K562 (cell line): Measurements from ENCODE around the gene PRTN3. TPM values are rescaled to one million over a fixed set of nuclear protein-coding genes. Genes with fewer than 3 reads are reported as not detected.

Experiments
- ADNP ChIP-seq: fragments of 200-800 bp; sonication (Bioruptor generic); IDR thresholded peaks from 2 replicates; pipeline ENCODE4 v1.6.1; 2016; ENCODE audit warnings: missing genetic modification characterization, missing compliant biosample characterization
- C11orf30 ChIP-seq: fragments of 450-650 bp; IDR thresholded peaks from 2 replicates; pipeline ENCODE4 v1.6.1; 2016; ENCODE audit warnings: low read depth, mild to moderate bottlenecking
- CREB1 ChIP-seq, 2 experiments: sonication (generic) in 1 of 2; formaldehyde crosslinking in 1 of 2; IDR thresholded peaks; 2 replicates each; pipeline versions ENCODE4 v1.6.1 to v1.8.0; 2012 to 2022; ENCODE audit warnings: inconsistent platforms in 1 of 2, mild to moderate bottlenecking in 1 of 2, missing genetic modification reagents in 1 of 2, moderate library complexity in 1 of 2
- KDM5B ChIP-seq: fragments of 200-600 bp; sonication (generic); IDR thresholded peaks from 2 replicates; pipeline ENCODE4 v1.6.1; 2012; ENCODE audit warnings: low read depth, mild to moderate bottlenecking, moderate library complexity, low read length, control low read depth, inconsistent platforms; ENCODE audit not compliant: insufficient replicate concordance
- MCM7 ChIP-seq, 2 experiments: fragments of 450-650 bp; IDR thresholded peaks; 2 replicates each; pipeline ENCODE4 v1.6.1; 2016 to 2018
- MEF2D ChIP-seq: conservative IDR thresholded peaks from 2 replicates; pipeline ENCODE4 v1.6.1; 2016; ENCODE audit warnings: low read depth, missing genetic modification characterization, missing compliant biosample characterization
- RAD51 ChIP-seq: fragments of 450-650 bp; IDR thresholded peaks from 2 replicates; pipeline ENCODE4 v1.7.1; 2016; ENCODE audit warnings: low read depth, mild to moderate bottlenecking, borderline replicate concordance
- RB1 ChIP-seq: fragments of 450-650 bp; IDR thresholded peaks from 2 replicates; pipeline ENCODE4 v1.6.1; 2017; ENCODE audit warnings: low read depth, mild to moderate bottlenecking
- RBM22 ChIP-seq: fragments of 200-400 bp; formaldehyde crosslinking; IDR thresholded peaks from 2 replicates; pipeline ENCODE4 v1.6.1; 2018; ENCODE audit warnings: low read length, low read depth; ENCODE audit not compliant: poor library complexity, severe bottlenecking
- SIRT6 ChIP-seq: IDR thresholded peaks from one replicate; pipeline ENCODE4 v1.6.1; 2012; ENCODE audit warnings: low read depth, mild to moderate bottlenecking, control low read depth, inconsistent platforms, low read length, moderate library complexity
- ZNF134 ChIP-seq: fragments of 250-450 bp; sonication (Bioruptor Pico); conservative IDR thresholded peaks from 2 replicates; pipeline ENCODE4 v1.4.0; 2020
- ZNF311 ChIP-seq: fragments of 250-450 bp; sonication (Bioruptor Pico); IDR thresholded peaks from 2 replicates; pipeline ENCODE4 v1.4.0; 2020; ENCODE audit warnings: mild to moderate bottlenecking, moderate library complexity
- polyA plus RNA-seq, 8 experiments: library from polyadenylated mRNA; depleted of rRNA in 4 of 8; stranded (reverse) in 5 of 8; unstranded in 3 of 8; fragments of >200 nt; fragmentation: Nextera tagmentation in 2 of 8; fragmentation: Illumina TruSeq in 1 of 8; extraction: Ambion mirVana in 2 of 8; extraction: Trizol in 1 of 8; gene quantifications; 2 replicates each; pipeline versions ENCODE4 v1.2.1 to v1.2.3, GENCODE V29; 2011 to 2014; ENCODE audit warnings: inconsistent platforms in 1 of 8, missing spikeins in 1 of 8
- total RNA-seq, 7 experiments: library from RNA; depleted of rRNA in 6 of 7; stranded (reverse); fragments of >200 nt in 6 of 7; fragmentation: Illumina TruSeq in 2 of 7; extraction: Trizol in 2 of 7; gene quantifications; 2 replicates each; pipeline versions ENCODE4 v1.2.1 to v1.2.3, GENCODE V29; 2011 to 2021; ENCODE audit warnings: low replicate concordance in 1 of 7
- TF ChIP-seq, protein P1 (sequence below), 2 experiments: fragments of 450-650 bp; IDR thresholded peaks; 2 replicates each; pipeline ENCODE4 v1.6.1; 2016; ENCODE audit warnings: mild to moderate bottlenecking in 2 of 2, borderline replicate concordance in 1 of 2, low read depth in 1 of 2, moderate library complexity in 1 of 2
- TF ChIP-seq, protein P2 (sequence below): fragments of 250-450 bp; sonication (Bioruptor Pico); IDR thresholded peaks from 2 replicates; pipeline ENCODE4 v1.4.0; 2020
- TF ChIP-seq, protein P3 (sequence below): fragments of 450-650 bp; IDR thresholded peaks from 2 replicates; pipeline ENCODE4 v1.7.1; 2018; ENCODE audit warnings: mild to moderate bottlenecking, low read depth; ENCODE audit not compliant: partially characterized antibody

PRTN3 gene
- total and polyA plus RNA-seq, 9 of the 15 experiments (the other 6 are each of a cell fraction or from before 2014, with no cell fraction given), result 0.14 to 0.86 (median 0.43) TPM; not detected in 3

DNA sequence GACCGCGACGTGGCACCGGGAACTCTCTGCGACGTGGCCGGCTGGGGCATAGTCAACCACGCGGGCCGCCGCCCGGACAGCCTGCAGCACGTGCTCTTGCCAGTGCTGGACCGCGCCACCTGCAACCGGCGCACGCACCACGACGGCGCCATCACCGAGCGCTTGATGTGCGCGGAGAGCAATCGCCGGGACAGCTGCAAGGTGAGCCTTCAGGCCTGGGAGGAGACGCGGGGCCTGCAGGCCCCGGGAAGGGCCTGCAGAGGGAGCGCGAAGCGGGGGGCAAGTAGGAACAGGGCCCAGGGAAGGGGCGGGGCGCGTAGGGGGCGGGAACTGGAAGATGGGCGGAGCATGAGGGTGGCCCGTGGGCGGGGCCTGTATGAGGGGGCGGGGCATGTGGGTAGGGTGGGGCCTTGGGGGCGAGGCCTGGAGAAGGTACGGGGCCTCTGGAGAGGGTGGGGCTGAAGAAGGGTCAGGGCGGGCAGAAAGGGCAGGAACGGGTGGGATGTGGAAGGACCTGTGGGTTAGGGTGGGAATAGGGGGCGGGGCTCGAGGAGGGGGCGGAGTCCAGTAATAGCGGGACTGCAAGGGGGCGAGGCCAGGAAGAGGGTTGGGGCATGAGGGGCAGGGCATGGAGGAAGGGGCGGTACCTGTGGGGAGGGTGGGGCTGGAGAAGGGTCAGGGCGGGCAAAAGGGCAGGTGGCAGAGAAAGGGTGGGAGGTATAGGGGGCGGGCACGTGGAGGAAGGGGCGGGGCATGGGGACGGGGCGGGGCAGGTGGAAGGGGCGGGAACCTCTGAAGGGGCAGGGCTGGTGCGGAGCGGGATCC, 21.2 kb downstream of the PRTN3 start (continued):
- TF ChIP-seq, protein P1, sequence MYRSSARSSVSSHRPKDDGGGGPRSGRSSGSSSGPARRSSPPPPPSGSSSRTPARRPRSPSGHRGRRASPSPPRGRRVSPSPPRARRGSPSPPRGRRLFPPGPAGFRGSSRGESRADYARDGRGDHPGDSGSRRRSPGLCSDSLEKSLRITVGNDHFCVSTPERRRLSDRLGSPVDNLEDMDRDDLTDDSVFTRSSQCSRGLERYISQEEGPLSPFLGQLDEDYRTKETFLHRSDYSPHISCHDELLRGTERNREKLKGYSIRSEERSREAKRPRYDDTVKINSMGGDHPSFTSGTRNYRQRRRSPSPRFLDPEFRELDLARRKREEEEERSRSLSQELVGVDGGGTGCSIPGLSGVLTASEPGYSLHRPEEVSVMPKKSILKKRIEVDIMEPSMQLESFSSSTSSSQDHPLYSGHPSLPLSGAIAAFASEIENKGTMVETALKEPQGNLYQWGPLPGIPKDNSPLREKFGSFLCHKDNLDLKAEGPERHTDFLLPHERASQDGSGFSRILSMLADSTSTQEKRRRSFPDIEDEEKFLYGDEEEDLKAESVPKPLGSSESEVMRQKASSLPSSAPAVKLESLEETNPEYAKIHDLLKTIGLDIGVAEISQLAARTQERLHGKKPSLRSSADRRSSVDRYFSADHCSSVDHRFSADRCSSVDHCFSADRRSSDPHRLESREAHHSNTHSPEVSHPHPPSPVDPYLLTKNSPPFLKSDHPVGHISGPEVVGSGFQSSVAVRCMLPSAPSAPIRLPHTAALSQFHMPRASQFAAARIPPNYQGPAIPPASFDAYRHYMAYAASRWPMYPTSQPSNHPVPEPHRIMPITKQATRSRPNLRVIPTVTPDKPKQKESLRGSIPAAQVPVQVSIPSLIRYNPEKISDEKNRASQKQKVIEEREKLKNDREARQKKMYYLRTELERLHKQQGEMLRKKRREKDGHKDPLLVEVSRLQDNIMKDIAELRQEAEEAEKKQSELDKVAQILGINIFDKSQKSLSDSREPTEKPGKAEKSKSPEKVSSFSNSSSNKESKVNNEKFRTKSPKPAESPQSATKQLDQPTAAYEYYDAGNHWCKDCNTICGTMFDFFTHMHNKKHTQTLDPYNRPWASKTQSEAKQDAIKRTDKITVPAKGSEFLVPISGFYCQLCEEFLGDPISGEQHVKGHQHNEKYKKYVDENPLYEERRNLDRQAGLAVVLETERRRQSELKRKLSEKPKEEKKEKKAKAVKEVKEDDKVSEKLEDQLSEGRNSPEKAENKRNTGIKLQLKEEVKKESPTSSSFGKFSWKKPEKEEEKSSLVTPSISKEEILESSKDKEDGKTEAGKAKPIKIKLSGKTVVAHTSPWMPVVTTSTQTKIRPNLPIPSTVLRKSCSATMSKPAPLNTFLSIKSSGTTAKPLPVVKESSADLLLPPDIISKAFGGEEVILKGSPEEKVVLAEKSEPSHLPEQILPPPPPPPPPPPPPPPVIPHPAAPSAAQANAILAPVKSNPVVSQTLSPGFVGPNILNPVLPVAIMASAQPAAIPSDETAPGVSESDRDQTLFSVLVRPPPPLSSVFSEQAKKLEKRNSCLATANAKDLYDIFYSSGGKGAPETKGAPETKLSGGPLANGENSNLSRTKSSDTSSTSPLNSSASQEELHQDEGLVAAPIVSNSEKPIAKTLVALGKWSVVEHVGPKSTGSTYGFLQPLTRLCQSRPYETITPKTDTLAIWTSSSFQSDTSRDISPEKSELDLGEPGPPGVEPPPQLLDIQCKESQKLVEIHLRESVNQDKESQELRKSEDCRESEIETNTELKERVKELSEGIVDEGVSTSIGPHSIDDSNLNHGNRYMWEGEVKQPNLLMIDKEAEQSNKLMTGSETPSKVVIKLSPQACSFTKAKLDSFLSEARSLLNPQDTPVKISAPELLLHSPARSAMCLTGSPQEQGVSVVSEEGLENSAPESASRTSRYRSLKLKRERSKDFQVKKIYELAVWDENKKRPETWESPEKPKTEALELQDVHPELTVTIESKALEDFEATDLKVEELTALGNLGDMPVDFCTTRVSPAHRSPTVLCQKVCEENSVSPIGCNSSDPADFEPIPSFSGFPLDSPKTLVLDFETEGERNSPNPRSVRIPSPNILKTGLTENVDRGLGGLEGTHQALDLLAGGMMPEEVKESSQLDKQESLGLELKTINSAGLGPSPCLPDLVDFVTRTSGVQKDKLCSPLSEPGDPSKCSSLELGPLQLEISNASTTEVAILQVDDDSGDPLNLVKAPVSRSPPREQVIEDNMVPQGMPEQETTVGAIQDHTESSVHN (IDR thresholded peaks at IDR 0.05; ENCODE audit: borderline replicate concordance in 1 of 2, low read depth in 1 of 2), result no peak
- TF ChIP-seq ZNF134 (CRISPR knock-in tag), result no peak
- TF ChIP-seq MEF2D (tag), result no peak
- no peak; the same call in 1 of the 2 replicates for TF ChIP-seq RAD51
- TF ChIP-seq KDM5B, result no peak
- TF ChIP-seq MCM7 (IDR thresholded peaks at IDR 0.05), result no peak
- no peak for TF ChIP-seq C11orf30
- no peak for TF ChIP-seq ZNF311 (CRISPR knock-in tag)
- TF ChIP-seq, protein P2, sequence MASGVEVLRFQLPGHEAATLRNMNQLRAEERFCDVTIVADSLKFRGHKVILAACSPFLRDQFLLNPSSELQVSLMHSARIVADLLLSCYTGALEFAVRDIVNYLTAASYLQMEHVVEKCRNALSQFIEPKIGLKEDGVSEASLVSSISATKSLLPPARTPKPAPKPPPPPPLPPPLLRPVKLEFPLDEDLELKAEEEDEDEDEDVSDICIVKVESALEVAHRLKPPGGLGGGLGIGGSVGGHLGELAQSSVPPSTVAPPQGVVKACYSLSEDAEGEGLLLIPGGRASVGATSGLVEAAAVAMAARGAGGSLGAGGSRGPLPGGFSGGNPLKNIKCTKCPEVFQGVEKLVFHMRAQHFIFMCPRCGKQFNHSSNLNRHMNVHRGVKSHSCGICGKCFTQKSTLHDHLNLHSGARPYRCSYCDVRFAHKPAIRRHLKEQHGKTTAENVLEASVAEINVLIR (CRISPR knock-in tag), result no peak
- no peak for TF ChIP-seq ADNP (tag)
- TF ChIP-seq, protein P3, sequence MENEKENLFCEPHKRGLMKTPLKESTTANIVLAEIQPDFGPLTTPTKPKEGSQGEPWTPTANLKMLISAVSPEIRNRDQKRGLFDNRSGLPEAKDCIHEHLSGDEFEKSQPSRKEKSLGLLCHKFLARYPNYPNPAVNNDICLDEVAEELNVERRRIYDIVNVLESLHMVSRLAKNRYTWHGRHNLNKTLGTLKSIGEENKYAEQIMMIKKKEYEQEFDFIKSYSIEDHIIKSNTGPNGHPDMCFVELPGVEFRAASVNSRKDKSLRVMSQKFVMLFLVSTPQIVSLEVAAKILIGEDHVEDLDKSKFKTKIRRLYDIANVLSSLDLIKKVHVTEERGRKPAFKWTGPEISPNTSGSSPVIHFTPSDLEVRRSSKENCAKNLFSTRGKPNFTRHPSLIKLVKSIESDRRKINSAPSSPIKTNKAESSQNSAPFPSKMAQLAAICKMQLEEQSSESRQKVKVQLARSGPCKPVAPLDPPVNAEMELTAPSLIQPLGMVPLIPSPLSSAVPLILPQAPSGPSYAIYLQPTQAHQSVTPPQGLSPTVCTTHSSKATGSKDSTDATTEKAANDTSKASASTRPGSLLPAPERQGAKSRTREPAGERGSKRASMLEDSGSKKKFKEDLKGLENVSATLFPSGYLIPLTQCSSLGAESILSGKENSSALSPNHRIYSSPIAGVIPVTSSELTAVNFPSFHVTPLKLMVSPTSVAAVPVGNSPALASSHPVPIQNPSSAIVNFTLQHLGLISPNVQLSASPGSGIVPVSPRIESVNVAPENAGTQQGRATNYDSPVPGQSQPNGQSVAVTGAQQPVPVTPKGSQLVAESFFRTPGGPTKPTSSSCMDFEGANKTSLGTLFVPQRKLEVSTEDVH, result no peak
- TF ChIP-seq CREB1 (IDR thresholded peaks at IDR 0.05), result peak; percentile 68; the same call in 1 of the 2 replicates
- TF ChIP-seq CREB1 (CRISPR knock-in tag; IDR thresholded peaks at IDR 0.05), result peak; percentile 79
- peak; percentile 74 for TF ChIP-seq RBM22
- TF ChIP-seq SIRT6, result no peak
- peak; percentile 54; the same call in 1 of the 2 replicates for TF ChIP-seq RB1
